Fibroblast of the aortic adventitia (primary cell): ENCODE results near the gene TANC1. TPM values are rescaled to one million over a fixed set of nuclear protein-coding genes. Genes with fewer than 3 reads are reported as not detected.

Experiments
- DNase-seq: peaks from one replicate; pipeline ENCODE4 v3.0.0-alpha.2; 2010; ENCODE audit warnings: low read depth
- H3K4me3 ChIP-seq: 2 replicates; pipeline ENCODE4 v1.5.1; 2011; ENCODE audit warnings: low read depth, mild to moderate bottlenecking, control low read depth, low read length, moderate library complexity
- CTCF ChIP-seq: IDR thresholded peaks from 2 replicates; pipeline ENCODE4 v1.5.1; 2011; ENCODE audit warnings: mild to moderate bottlenecking, low read length, control low read depth, inconsistent platforms; ENCODE audit not compliant: insufficient read depth
- total RNA-seq: library from RNA; depleted of rRNA; stranded (reverse); fragments of >200 nt; gene quantifications from 2 replicates; pipeline ENCODE4 v1.2.3, GENCODE V29; 2012; ENCODE audit warnings: low replicate concordance

The TANC1 gene
- total RNA-seq, result 11.9 and 22.7 TPM in 2 replicates

- peak; percentile 86 for DNase-seq
- peak within 1 kb of the TSS; percentile 81 for H3K4me3 ChIP-seq
- no peak for TF ChIP-seq CTCF
Measured at GRCh38 chr2:158968396-158969161, at the start of gene TANC1. TANC1 (plus strand) TSS chr2:158968640; CDS start chr2:159065911, 97,271 bp downstream.

- no peak for TF ChIP-seq CTCF
- H3K4me3 ChIP-seq, result no peak overlapping the region
- DNase-seq, result no peak
Measured at GRCh38 chr2:158921599-158922408, 46.6 kb upstream of the TANC1 start.

- no peak for TF ChIP-seq CTCF
- no peak overlapping the region for H3K4me3 ChIP-seq
- no peak for DNase-seq
Measured at GRCh38 chr2:158922601-158923000, 45.8 kb upstream of the TANC1 start.

GRCh38 chr2:158923180-158923594 lies 45.3 kb upstream of the TANC1 start:
- no peak overlapping the region for H3K4me3 ChIP-seq
- peak; percentile 36 for DNase-seq
- no peak for TF ChIP-seq CTCF

GRCh38 chr2:158923641-158924040 lies 44.8 kb upstream of the TANC1 start:
- no peak overlapping the region for H3K4me3 ChIP-seq
- no peak for TF ChIP-seq CTCF
- no peak for DNase-seq

- peak overlapping the region; percentile 7 for H3K4me3 ChIP-seq
- DNase-seq, result peak; percentile 76
- no peak for TF ChIP-seq CTCF
Measured at GRCh38 chr2:158926478-158926948, 41.9 kb upstream of the TANC1 start.
